ENCODE results near the gene PALM.
"Not testable (repeated sequence)": the region's sequence is repeated elsewhere in the genome, so short reads cannot be mapped to it uniquely, and the experiment has no call there.

PALM gene

GRCh38 chr19:725461-726089 is 16.8 kb downstream of the PALM start:
- H3K36me3 ChIP-seq (ENCODE audit: control insufficient read depth, insufficient read depth, low read length) = 0 out of 2 replicates have a peak, but pooled peaks cover 2% of the 10 kb centered on the region
- no peaks in the 10 kb centered on the region for H3K27me3 ChIP-seq (ENCODE audit: control insufficient read depth, insufficient read depth, low read length)
- no peak overlapping the region for H3K27ac ChIP-seq (ENCODE audit: low read depth, low read length)

GRCh38 chr19:726993-727956 is 18.5 kb downstream of the PALM start:
- Histone ChIP-seq H3K4me3 (ENCODE audit: low read depth, low read length) (no peak overlapping the region), H3K36me3 (ENCODE audit: control insufficient read depth, insufficient read depth, low read length) (peaks cover 2% of the 10 kb centered on the region), H3K9ac (ENCODE audit: low read length) (no peak overlapping the region), H3K4me1 (ENCODE audit: control insufficient read depth, insufficient read depth, low read length) (0 out of 2 replicates have a peak, but pooled peaks cover 3% of the 10 kb centered on the region), H3K27me3 (ENCODE audit: control insufficient read depth, insufficient read depth, low read length) (no peaks in the 10 kb centered on the region), H3K27ac (ENCODE audit: low read depth, low read length) (no peak overlapping the region), H3K9me3 (ENCODE audit: control insufficient read depth, insufficient read depth, low read depth, low read length) (no peaks in the 10 kb centered on the region)

More at GRCh38 chr19:725461-726089, 16.8 kb downstream of the PALM start:
- Histone ChIP-seq H3K4me1 (ENCODE audit: control insufficient read depth, insufficient read depth, low read length) (0 out of 2 replicates have a peak, but pooled peaks cover 3% of the 10 kb centered on the region), H3K4me3 (ENCODE audit: low read depth, low read length) (no peak overlapping the region), H3K9me3 (ENCODE audit: control insufficient read depth, insufficient read depth, low read depth, low read length) (no peaks in the 10 kb centered on the region), H3K9ac (ENCODE audit: low read length) (no peak overlapping the region)

- Histone ChIP-seq H3K9ac (ENCODE audit: low read length) (no peak overlapping the region), H3K27ac (ENCODE audit: low read depth, low read length) (no peak overlapping the region), H3K27me3 (ENCODE audit: control insufficient read depth, insufficient read depth, low read length) (no peaks in the 10 kb centered on the region), H3K9me3 (ENCODE audit: control insufficient read depth, insufficient read depth, low read depth, low read length) (no peaks in the 10 kb centered on the region), H3K4me3 (ENCODE audit: low read depth, low read length) (no peak overlapping the region), H3K4me1 (ENCODE audit: control insufficient read depth, insufficient read depth, low read length) (0 out of 2 replicates have a peak, but pooled peaks cover 3% of the 10 kb centered on the region), H3K36me3 (ENCODE audit: control insufficient read depth, insufficient read depth, low read length) (peaks cover 2% of the 10 kb centered on the region)
Measured at GRCh38 chr19:728011-728410, 19.3 kb downstream of the PALM start.

GRCh38 chr19:729564-729963 is 20.8 kb downstream of the PALM start:
- H3K4me3 ChIP-seq (ENCODE audit: low read depth, low read length); H3K9me3 ChIP-seq (ENCODE audit: control insufficient read depth, insufficient read depth, low read depth, low read length); H3K9ac ChIP-seq (ENCODE audit: low read length); H3K36me3 ChIP-seq (ENCODE audit: control insufficient read depth, insufficient read depth, low read length); H3K4me1 ChIP-seq (ENCODE audit: control insufficient read depth, insufficient read depth, low read length); H3K27me3 ChIP-seq (ENCODE audit: control insufficient read depth, insufficient read depth, low read length): not testable (repeated sequence)
- peak overlapping the region; percentile 13; the same call in 1 of the 2 replicates for H3K27ac ChIP-seq (ENCODE audit: low read depth, low read length)

GRCh38 chr19:729965-730668 is 21.4 kb downstream of the PALM start:
- Histone ChIP-seq H3K4me3 (ENCODE audit: low read depth, low read length) (no peak overlapping the region), H3K36me3 (ENCODE audit: control insufficient read depth, insufficient read depth, low read length) (peaks cover 2% of the 10 kb centered on the region), H3K4me1 (ENCODE audit: control insufficient read depth, insufficient read depth, low read length) (0 out of 2 replicates have a peak, but pooled peaks cover 3% of the 10 kb centered on the region), H3K9ac (ENCODE audit: low read length) (no peak overlapping the region), H3K27ac (ENCODE audit: low read depth, low read length) (peak overlapping the region; percentile 13; the same call in 1 of the 2 replicates), H3K27me3 (ENCODE audit: control insufficient read depth, insufficient read depth, low read length) (no peaks in the 10 kb centered on the region), H3K9me3 (ENCODE audit: control insufficient read depth, insufficient read depth, low read depth, low read length) (no peaks in the 10 kb centered on the region)

- Histone ChIP-seq H3K4me1 (ENCODE audit: control insufficient read depth, insufficient read depth, low read length) (0 out of 2 replicates have a peak, but pooled peaks cover 3% of the 10 kb centered on the region), H3K27ac (ENCODE audit: low read depth, low read length) (no peak overlapping the region), H3K36me3 (ENCODE audit: control insufficient read depth, insufficient read depth, low read length) (peaks cover 2% of the 10 kb centered on the region), H3K4me3 (ENCODE audit: low read depth, low read length) (no peak overlapping the region), H3K9me3 (ENCODE audit: control insufficient read depth, insufficient read depth, low read depth, low read length) (no peaks in the 10 kb centered on the region), H3K9ac (ENCODE audit: low read length) (no peak overlapping the region), H3K27me3 (ENCODE audit: control insufficient read depth, insufficient read depth, low read length) (no peaks in the 10 kb centered on the region)
Measured at GRCh38 chr19:731000-731399, 22.3 kb downstream of the PALM start.

GRCh38 chr19:732148-733069 is 23.7 kb downstream of the PALM start:
- H3K27ac ChIP-seq (ENCODE audit: low read depth, low read length) = no peak overlapping the region
- peaks cover 2% of the 10 kb centered on the region for H3K36me3 ChIP-seq (ENCODE audit: control insufficient read depth, insufficient read depth, low read length)
- H3K9ac ChIP-seq (ENCODE audit: low read length) = no peak overlapping the region
- H3K4me3 ChIP-seq (ENCODE audit: low read depth, low read length) = no peak overlapping the region
- no peaks in the 10 kb centered on the region for H3K27me3 ChIP-seq (ENCODE audit: control insufficient read depth, insufficient read depth, low read length)
- 0 out of 2 replicates have a peak, but pooled peaks cover 3% of the 10 kb centered on the region for H3K4me1 ChIP-seq (ENCODE audit: control insufficient read depth, insufficient read depth, low read length)
- H3K9me3 ChIP-seq (ENCODE audit: control insufficient read depth, insufficient read depth, low read depth, low read length) = no peaks in the 10 kb centered on the region

- 0 out of 2 replicates have a peak, but pooled peaks cover 3% of the 10 kb centered on the region for H3K4me1 ChIP-seq (ENCODE audit: control insufficient read depth, insufficient read depth, low read length)
- H3K9ac ChIP-seq (ENCODE audit: low read length) = no peak overlapping the region
- no peaks in the 10 kb centered on the region; the same call in none of the 2 replicates for H3K36me3 ChIP-seq (ENCODE audit: control insufficient read depth, insufficient read depth, low read length)
- H3K4me3 ChIP-seq (ENCODE audit: low read depth, low read length) = no peak overlapping the region
- H3K27ac ChIP-seq (ENCODE audit: low read depth, low read length) = no peak overlapping the region
- H3K9me3 ChIP-seq (ENCODE audit: control insufficient read depth, insufficient read depth, low read depth, low read length) = no peaks in the 10 kb centered on the region
- H3K27me3 ChIP-seq (ENCODE audit: control insufficient read depth, insufficient read depth, low read length) = no peaks in the 10 kb centered on the region
Measured at GRCh38 chr19:734716-735115, 26.0 kb downstream of the PALM start.

- Histone ChIP-seq H3K9me3 (ENCODE audit: control insufficient read depth, insufficient read depth, low read depth, low read length) (no peaks in the 10 kb centered on the region), H3K4me3 (ENCODE audit: low read depth, low read length) (no peak overlapping the region), H3K27me3 (ENCODE audit: control insufficient read depth, insufficient read depth, low read length) (no peaks in the 10 kb centered on the region), H3K9ac (ENCODE audit: low read length) (no peak overlapping the region), H3K36me3 (ENCODE audit: control insufficient read depth, insufficient read depth, low read length) (no peaks in the 10 kb centered on the region; the same call in none of the 2 replicates), H3K27ac (ENCODE audit: low read depth, low read length) (no peak overlapping the region), H3K4me1 (ENCODE audit: control insufficient read depth, insufficient read depth, low read length) (no peaks in the 10 kb centered on the region)
Measured at GRCh38 chr19:736125-736524, 27.4 kb downstream of the PALM start.

- H3K9ac ChIP-seq (ENCODE audit: low read length) = no peak overlapping the region
Measured at GRCh38 chr19:737591-738093, 28.9 kb downstream of the PALM start.

More at GRCh38 chr19:737591-738093, 28.9 kb downstream of the PALM start:
- H3K36me3 ChIP-seq (ENCODE audit: control insufficient read depth, insufficient read depth, low read length) = no peaks in the 10 kb centered on the region
- no peaks in the 10 kb centered on the region for H3K4me1 ChIP-seq (ENCODE audit: control insufficient read depth, insufficient read depth, low read length)
- H3K27me3 ChIP-seq (ENCODE audit: control insufficient read depth, insufficient read depth, low read length) = no peaks in the 10 kb centered on the region
- no peak overlapping the region for H3K4me3 ChIP-seq (ENCODE audit: low read depth, low read length)
- H3K27ac ChIP-seq (ENCODE audit: low read depth, low read length) = no peak overlapping the region
- H3K9me3 ChIP-seq (ENCODE audit: control insufficient read depth, insufficient read depth, low read depth, low read length) = no peaks in the 10 kb centered on the region
